Cardiac fibroblast (primary cell): Measurements from ENCODE around the gene MAD1L1.

Source experiments
- DNase-seq, 2 donors: peaks; one replicate each; pipeline versions ENCODE4 v3.0.0 to v3.0.0-alpha.2; 2010; ENCODE audit warnings: low read depth in 2 of 2
- H3K4me3 ChIP-seq, 2 donors: replicated peaks in 1 of 2; 1 replicate in 1 of 2; 2 replicates in 1 of 2; pipeline ENCODE4 v1.5.1; 2011; ENCODE audit warnings: low read depth in 2 of 2, low read length in 2 of 2, mild to moderate bottlenecking in 2 of 2, moderate library complexity in 1 of 2
- TF ChIP-seq, protein P1 (sequence below): IDR thresholded peaks from one replicate; pipeline ENCODE4 v1.5.1; 2011; ENCODE audit warnings: low read depth, mild to moderate bottlenecking, low read length, inconsistent platforms

The MAD1L1 gene

DNA sequence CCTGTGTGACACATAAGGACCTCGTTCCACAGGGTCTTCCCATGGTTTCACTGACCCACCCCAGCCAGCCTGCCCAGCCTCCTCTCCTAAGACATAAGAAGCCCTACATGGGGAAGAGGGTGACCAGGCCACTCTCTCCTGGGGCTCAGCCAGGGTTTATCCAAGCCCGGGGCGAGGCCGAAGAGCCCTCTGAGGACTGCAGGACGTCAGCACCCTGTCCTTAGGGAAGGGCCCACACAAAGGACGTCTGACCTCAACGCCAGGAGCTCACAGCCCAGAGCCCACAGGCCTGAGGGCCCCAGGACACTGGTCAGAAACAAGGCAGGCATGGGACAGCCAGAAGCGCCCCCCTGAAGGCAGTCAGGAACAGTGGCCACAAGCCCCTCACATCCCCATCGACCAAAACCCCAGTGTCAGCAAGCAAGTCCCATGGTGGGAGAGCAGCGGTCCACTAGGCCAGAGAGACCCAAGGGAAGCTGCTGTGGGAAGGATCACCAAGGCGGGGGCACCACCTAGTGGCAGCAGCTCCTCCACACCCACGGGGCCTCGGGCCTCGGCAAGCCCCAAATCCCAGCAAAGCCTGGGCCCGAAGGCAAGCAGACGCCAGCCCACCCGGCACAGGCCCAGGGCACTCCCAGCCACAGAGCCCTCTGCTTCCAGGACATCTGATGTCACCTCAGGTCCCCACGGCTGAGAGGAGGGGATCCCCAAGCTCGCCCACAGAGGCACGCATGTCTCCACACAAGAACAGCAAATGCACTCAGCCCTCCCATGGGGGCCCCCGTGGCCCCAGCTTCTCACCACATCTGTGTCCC lies 23.4 kb downstream of the MAD1L1 start:
- TF ChIP-seq, protein P1, sequence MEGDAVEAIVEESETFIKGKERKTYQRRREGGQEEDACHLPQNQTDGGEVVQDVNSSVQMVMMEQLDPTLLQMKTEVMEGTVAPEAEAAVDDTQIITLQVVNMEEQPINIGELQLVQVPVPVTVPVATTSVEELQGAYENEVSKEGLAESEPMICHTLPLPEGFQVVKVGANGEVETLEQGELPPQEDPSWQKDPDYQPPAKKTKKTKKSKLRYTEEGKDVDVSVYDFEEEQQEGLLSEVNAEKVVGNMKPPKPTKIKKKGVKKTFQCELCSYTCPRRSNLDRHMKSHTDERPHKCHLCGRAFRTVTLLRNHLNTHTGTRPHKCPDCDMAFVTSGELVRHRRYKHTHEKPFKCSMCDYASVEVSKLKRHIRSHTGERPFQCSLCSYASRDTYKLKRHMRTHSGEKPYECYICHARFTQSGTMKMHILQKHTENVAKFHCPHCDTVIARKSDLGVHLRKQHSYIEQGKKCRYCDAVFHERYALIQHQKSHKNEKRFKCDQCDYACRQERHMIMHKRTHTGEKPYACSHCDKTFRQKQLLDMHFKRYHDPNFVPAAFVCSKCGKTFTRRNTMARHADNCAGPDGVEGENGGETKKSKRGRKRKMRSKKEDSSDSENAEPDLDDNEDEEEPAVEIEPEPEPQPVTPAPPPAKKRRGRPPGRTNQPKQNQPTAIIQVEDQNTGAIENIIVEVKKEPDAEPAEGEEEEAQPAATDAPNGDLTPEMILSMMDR, result peak; percentile 83
- DNase-seq, result peak; percentile 66 to 84
- no peak overlapping the region for H3K4me3 ChIP-seq

DNA sequence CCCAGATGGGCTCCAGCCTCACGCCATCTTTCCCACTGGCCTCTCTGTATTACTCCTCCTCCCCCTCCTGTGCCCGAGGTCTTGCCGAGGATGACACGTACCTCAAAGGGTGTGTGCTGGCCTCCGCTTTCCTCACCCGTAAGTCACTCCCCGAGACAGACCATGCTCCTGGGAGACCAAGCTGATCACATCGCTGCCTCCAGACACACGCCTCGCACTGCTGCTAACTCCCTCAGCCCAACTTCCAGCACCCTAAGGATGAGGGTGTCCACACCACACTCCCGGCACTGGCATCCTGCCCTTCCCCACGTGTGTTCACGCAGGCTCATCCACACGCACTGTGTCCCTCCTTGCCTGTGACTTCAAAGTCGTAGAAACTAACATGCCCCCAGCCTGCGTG lies 24.0 kb downstream of the MAD1L1 start:
- TF ChIP-seq, protein P1, result no peak
- H3K4me3 ChIP-seq, result no peak overlapping the region
- DNase-seq, result no peak

DNA sequence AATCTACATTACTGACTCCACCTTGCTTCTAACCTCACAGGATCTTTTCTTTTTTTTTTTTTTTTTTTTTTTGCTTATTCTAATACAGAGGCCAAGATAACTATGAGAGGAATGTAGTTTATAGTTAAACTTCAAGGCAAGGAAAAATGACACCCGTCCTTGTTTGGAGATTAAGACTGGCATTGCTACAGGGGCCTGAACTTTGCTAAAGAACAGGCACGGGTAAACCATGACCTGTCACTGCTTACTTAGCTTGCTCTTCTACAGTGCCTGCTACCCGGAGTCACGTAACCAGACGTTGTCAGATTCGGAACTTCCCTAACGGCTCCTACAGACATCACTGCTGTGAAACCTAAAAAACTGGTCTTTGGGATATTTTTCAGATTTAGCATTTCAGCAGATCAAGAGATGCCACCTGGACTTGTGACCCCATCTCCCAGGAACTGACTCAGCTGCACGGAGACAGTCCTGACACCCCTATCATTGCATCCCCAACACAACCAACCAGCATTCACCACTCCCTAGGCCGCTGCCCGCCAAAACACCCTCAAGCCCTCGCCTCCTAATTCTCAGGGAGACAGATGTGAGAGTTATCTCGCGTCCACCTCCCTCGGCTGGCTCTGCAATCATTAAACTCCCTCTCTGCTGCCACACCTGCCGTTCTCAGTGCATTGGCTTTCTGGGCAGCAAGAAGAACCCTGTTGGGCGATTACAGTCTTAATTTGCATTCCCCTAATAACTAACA lies 27.5 kb downstream of the MAD1L1 start:
- no peak overlapping the region for H3K4me3 ChIP-seq
- TF ChIP-seq, protein P1, result no peak
- DNase-seq, result no peak

DNA sequence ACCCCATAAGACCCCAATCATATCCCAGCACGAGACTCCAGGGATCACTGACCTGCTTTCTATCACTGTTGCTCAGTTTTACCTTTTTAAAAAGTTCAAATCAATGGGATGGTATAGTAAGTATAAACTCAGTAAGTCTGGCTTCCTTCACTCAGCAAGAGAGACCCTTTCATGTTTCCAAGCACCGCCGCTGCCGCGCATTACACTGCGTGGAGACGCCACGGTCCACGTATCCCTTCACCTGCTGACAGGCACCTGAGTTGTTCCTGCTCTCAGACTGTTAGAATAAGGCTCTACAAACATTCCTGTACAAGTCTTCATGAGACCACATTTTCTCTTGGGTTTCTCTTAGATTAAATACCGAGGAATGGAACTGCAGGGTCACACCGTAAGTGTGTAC lies 28.3 kb downstream of the MAD1L1 start:
- TF ChIP-seq, protein P1, result no peak
- no peak overlapping the region for H3K4me3 ChIP-seq
- DNase-seq, result no peak

DNA sequence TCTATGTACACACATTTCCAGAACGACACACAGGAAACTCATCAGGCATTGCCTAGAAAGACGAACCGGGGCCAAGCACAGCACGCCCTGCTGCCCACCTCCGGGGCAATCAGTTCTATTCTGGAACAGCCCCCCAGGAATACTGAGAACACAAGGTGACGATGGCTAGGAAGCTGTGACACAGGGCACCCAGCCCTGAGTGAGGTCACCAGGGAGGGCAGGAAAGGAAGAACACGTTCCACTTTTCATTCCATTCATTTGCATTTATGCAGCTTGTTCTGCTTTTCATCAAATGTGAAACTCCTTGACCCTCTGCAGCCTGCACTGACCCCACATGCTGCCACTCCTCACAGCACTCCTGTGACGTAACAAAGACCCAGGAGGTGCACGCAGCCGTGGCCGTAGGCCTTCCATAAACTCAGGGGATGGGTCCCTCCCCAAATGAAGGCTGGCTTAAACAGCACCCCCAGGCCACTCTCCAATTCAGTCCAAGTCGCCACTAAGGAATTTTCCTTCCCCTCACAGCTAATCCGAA lies 28.9 kb downstream of the MAD1L1 start:
- DNase-seq, result peak in 1 of 2 donors; percentile 31
- H3K4me3 ChIP-seq, result no peak overlapping the region
- TF ChIP-seq, protein P1, result no peak

DNA sequence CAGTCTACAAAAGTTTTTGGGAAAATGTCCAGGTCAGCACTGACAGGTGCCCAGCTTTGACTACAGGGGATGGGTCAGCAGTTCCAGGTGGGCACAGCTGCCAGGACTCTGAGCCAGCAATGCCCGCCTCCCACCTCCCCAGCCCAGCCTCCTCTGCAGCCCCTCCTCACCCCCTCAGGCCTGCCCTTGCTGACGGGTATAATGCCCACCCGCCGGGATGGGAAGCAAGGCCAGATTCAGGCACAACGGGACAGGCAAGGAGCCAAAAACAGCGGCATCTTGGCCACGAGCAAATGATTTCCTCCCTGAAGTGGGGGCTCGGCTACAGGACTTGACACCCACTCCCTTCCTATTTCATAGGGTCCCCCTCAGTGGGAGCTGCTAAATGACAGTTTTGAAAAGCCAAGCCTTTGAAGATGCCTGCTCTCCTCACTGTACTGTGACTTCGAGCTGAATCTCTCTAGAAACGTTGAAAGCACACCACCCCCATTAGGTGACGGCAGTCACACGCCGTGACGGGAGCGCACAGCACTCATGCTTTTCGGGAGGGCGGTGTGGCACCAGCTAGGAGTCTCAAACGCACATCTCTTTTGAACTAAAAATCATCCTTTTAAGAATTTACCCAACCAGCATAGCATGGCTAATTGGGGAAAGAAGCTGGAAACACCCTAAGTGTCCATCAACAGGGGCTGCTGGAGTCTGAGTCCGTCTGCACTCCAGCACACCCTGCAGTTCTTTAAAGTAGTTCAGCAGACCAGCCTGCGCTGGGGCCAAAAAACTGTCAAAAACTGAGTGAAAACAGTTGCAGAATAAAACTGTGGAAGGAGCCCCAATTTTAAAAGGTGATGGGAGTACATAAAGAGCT lies 29.6 kb downstream of the MAD1L1 start:
- DNase-seq, result peak in 1 of 2 donors; percentile 61
- TF ChIP-seq, protein P1, result no peak
- no peak overlapping the region for H3K4me3 ChIP-seq
